HepG2 (cell line): ENCODE data around the gene ARHGEF40. TPM values are rescaled to one million over a fixed set of nuclear protein-coding genes. Genes with fewer than 3 reads are reported as not detected.

ENCODE experiments used
- ARNTL ChIP-seq: sonication (generic); formaldehyde crosslinking; IDR thresholded peaks from 2 replicates; pipeline ENCODE4 v1.4.0; 2020; ENCODE audit warnings: mild to moderate bottlenecking, missing genetic modification reagents
- BORCS8-MEF2B ChIP-seq: sonication (generic); formaldehyde crosslinking; IDR thresholded peaks from 2 replicates; pipeline ENCODE4 v1.8.0; 2022; ENCODE audit warnings: mild to moderate bottlenecking, missing genetic modification reagents
- EZH2 ChIP-seq: conservative IDR thresholded peaks from 2 replicates; pipeline ENCODE4 v1.6.1; 2012; ENCODE audit warnings: mild to moderate bottlenecking, low read depth, low read length, moderate library complexity
- FOXC1 ChIP-seq: sonication (generic); formaldehyde crosslinking; IDR thresholded peaks from 2 replicates; pipeline ENCODE4 v1.8.0; 2022; ENCODE audit warnings: mild to moderate bottlenecking, missing genetic modification reagents, borderline replicate concordance
- HNF4A ChIP-seq: sonication (generic); formaldehyde crosslinking; IDR thresholded peaks from 2 replicates; pipeline ENCODE4 v1.4.0; 2020; ENCODE audit warnings: missing genetic modification reagents
- MAF1 ChIP-seq: sonication (generic); formaldehyde crosslinking; IDR thresholded peaks from 2 replicates; pipeline ENCODE4 v1.5.0; 2020; ENCODE audit warnings: missing genetic modification reagents, borderline replicate concordance
- MTA3 ChIP-seq: sonication (generic); formaldehyde crosslinking; IDR thresholded peaks from 2 replicates; pipeline ENCODE4 v1.4.0; 2020; ENCODE audit warnings: missing genetic modification reagents
- NONO ChIP-seq, 2 experiments: fragments of 450-650 bp in 1 of 2; sonication (generic) in 1 of 2; formaldehyde crosslinking in 1 of 2; IDR thresholded peaks in 1 of 2; conservative IDR thresholded peaks in 1 of 2; 2 replicates each; pipeline versions ENCODE4 v1.6.1 to v1.8.0; 2017 to 2022; ENCODE audit warnings: mild to moderate bottlenecking in 1 of 2, missing genetic modification reagents in 1 of 2, moderate library complexity in 1 of 2
- POLR2AphosphoS5 ChIP-seq: IDR thresholded peaks from 2 replicates; pipeline ENCODE4 v1.6.1; 2012; ENCODE audit warnings: low read depth, low read length
- SMAD1 ChIP-seq: sonication (generic); formaldehyde crosslinking; IDR thresholded peaks from 2 replicates; pipeline ENCODE4 v1.4.0; 2020; ENCODE audit warnings: missing genetic modification reagents, low read depth, mild to moderate bottlenecking, borderline replicate concordance
- SMARCC2 ChIP-seq: fragments of 450-650 bp; IDR thresholded peaks from 2 replicates; pipeline ENCODE4 v1.6.1; 2017; ENCODE audit warnings: antibody characterized with exemption, mild to moderate bottlenecking
- SNRNP70 ChIP-seq: fragments of 200-400 bp; formaldehyde crosslinking; IDR thresholded peaks from 2 replicates; pipeline ENCODE4 v1.6.1; 2017; ENCODE audit warnings: mild to moderate bottlenecking, low read depth, low read length, moderate library complexity
- ZFAT ChIP-seq: sonication (generic); formaldehyde crosslinking; conservative IDR thresholded peaks from 2 replicates; pipeline ENCODE4 v1.8.1; 2023; ENCODE audit warnings: missing genetic modification reagents, inconsistent platforms
- ZKSCAN8 ChIP-seq: IDR thresholded peaks from 2 replicates; pipeline ENCODE4 v1.6.1; 2016; ENCODE audit warnings: borderline replicate concordance, missing genetic modification reagents, missing compliant biosample characterization
- ZNF234 ChIP-seq: sonication (generic); formaldehyde crosslinking; conservative IDR thresholded peaks from 2 replicates; pipeline ENCODE4 v1.5.1; 2020; ENCODE audit warnings: mild to moderate bottlenecking, missing genetic modification reagents
- ZNF350 ChIP-seq: sonication (generic); formaldehyde crosslinking; IDR thresholded peaks from 2 replicates; pipeline ENCODE4 v1.4.0; 2020; ENCODE audit warnings: mild to moderate bottlenecking, low read depth, missing genetic modification reagents, borderline replicate concordance
- ZNF431 ChIP-seq: sonication (generic); formaldehyde crosslinking; IDR thresholded peaks from 2 replicates; pipeline ENCODE4 v1.9.0; 2022; ENCODE audit warnings: missing genetic modification reagents, low read depth, mild to moderate bottlenecking, borderline replicate concordance
- polyA plus RNA-seq, 8 experiments: library from polyadenylated mRNA; depleted of rRNA in 3 of 8; stranded (reverse) in 7 of 8; unstranded in 1 of 8; fragments of >200 nt; fragmentation: Illumina TruSeq in 4 of 8; extraction: Trizol in 4 of 8; gene quantifications; 2 replicates each; pipeline versions ENCODE4 v1.2.1 to v1.2.3, GENCODE V29; 2011 to 2016; ENCODE audit warnings: low read depth in 4 of 8, missing spikeins in 1 of 8, mixed read lengths in 1 of 8; ENCODE audit not compliant: insufficient read depth in 1 of 8
- total RNA-seq, 5 experiments: library from RNA; depleted of rRNA; stranded (reverse); fragments of >200 nt; fragmentation: Illumina TruSeq; extraction: Trizol; gene quantifications; 2 replicates each; pipeline ENCODE4 v1.2.3, GENCODE V29; 2016; ENCODE audit warnings: low read depth in 1 of 5
- TF ChIP-seq, protein P1 (sequence below), 2 experiments: sonication (generic) in 1 of 2; formaldehyde crosslinking in 1 of 2; IDR thresholded peaks; 2 replicates each; pipeline versions ENCODE4 v1.4.0 to v1.6.1; 2016 to 2020; ENCODE audit warnings: borderline replicate concordance in 1 of 2, low read depth in 1 of 2, mild to moderate bottlenecking in 1 of 2, missing genetic modification reagents in 1 of 2
- TF ChIP-seq, protein P2 (sequence below): sonication (generic); formaldehyde crosslinking; IDR thresholded peaks from 2 replicates; pipeline ENCODE4 v1.8.0; 2022; ENCODE audit warnings: missing genetic modification reagents, mild to moderate bottlenecking, inconsistent platforms, borderline replicate concordance
- TF ChIP-seq, protein P3 (sequence below): sonication (generic); formaldehyde crosslinking; IDR thresholded peaks from 2 replicates; pipeline ENCODE4 v1.4.0; 2020; ENCODE audit warnings: missing genetic modification reagents, borderline replicate concordance

ARHGEF40 gene
- total and polyA plus RNA-seq, 2 of the 13 experiments (the other 11 are each of a cell fraction or from before 2014, with no cell fraction given) = 28.1 to 78.1 TPM

DNA sequence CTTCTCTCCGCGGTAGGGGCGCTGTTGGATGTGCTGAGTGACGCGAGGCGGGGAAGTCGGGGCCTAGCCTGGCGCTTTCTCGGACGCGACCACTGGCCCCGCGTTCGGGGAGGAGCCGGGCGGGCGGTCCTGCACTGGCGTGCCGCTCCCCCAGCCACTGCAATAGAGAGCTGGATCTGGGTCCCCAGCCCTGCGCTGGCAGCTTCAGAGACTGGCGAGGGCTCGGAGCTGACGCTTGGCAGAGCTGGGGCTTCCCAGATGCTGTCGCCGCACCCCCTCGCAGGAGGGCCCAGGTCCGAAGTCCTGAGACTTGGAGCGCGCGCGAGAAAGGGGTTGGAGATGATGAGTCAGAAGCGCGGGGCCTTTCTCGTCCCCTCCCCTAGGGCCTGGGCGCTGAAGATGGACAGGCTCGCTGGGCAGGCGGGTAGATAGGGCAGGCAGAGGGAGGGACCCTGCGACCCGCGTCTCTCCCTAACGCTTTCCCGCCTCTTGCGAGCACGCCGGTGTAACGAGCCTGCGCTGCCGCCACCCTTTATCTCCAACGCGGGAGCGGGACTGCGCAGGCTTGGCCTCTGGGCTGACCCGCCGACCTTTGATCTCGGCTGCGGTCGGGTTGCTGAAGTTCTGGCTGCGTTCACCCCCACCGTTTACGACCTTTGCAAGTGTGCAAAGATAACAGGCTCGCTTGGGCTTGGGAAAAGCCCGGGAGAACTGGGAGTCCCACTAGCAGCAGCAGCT lies 33.8 kb downstream of the ARHGEF40 start (continued):
- TF ChIP-seq SMARCC2 (no peak), ZNF234 (CRISPR knock-in tag) (no peak; the same call in none of the 2 replicates), BORCS8-MEF2B (CRISPR knock-in tag) (peak; percentile 100), EZH2 (no peak), ZNF431 (peak; percentile 98), SNRNP70 (no peak), FOXC1 (CRISPR knock-in tag) (peak; percentile 98; the same call in 1 of the 2 replicates), ARNTL (CRISPR knock-in tag) (peak; percentile 88; the same call in 1 of the 2 replicates), SMAD1 (peak; percentile 98), NONO (IDR thresholded peaks at IDR 0.05) (no peak; the same call in 1 of the 2 replicates), NONO (CRISPR knock-in tag; conservative IDR thresholded peaks at IDR 0.05) (peak; percentile 97), ZFAT (CRISPR knock-in tag) (0 out of 2 replicates have a peak, but pooled peaks have one; percentile 64), ZKSCAN8 (peak; percentile 61), MTA3 (CRISPR knock-in tag) (0 out of 2 replicates have a peak, but pooled peaks have one; percentile 70), POLR2AphosphoS5 (peak; percentile 83), HNF4A (CRISPR knock-in tag) (peak; percentile 99), ZNF350 (peak; percentile 99; the same call in 1 of the 2 replicates), MAF1 (0 out of 2 replicates have a peak, but pooled peaks have one; percentile 66)
- TF ChIP-seq, protein P1, sequence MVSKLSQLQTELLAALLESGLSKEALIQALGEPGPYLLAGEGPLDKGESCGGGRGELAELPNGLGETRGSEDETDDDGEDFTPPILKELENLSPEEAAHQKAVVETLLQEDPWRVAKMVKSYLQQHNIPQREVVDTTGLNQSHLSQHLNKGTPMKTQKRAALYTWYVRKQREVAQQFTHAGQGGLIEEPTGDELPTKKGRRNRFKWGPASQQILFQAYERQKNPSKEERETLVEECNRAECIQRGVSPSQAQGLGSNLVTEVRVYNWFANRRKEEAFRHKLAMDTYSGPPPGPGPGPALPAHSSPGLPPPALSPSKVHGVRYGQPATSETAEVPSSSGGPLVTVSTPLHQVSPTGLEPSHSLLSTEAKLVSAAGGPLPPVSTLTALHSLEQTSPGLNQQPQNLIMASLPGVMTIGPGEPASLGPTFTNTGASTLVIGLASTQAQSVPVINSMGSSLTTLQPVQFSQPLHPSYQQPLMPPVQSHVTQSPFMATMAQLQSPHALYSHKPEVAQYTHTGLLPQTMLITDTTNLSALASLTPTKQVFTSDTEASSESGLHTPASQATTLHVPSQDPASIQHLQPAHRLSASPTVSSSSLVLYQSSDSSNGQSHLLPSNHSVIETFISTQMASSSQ (IDR thresholded peaks at IDR 0.05; ENCODE audit: low read depth) = peak; percentile 19; the same call in 1 of the 2 replicates
- TF ChIP-seq, protein P1 (CRISPR knock-in tag; IDR thresholded peaks at IDR 0.05; ENCODE audit: borderline replicate concordance) = peak; percentile 88
- TF ChIP-seq, protein P2, sequence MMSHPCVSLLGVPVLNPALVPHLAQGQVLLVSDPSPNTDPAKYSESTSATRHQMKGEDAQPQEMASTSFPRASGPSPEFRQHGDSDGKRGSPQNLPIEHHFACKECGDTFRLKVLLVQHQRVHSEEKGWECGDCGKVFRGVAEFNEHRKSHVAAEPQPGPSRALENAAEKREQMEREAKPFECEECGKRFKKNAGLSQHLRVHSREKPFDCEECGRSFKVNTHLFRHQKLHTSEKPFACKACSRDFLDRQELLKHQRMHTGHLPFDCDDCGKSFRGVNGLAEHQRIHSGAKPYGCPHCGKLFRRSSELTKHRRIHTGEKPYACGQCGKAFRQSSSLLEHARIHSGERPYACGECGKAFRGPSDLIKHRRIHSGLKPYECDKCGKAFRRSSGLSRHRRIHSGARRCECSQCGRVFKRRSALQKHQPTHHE = peak; percentile 99
- TF ChIP-seq, protein P3, sequence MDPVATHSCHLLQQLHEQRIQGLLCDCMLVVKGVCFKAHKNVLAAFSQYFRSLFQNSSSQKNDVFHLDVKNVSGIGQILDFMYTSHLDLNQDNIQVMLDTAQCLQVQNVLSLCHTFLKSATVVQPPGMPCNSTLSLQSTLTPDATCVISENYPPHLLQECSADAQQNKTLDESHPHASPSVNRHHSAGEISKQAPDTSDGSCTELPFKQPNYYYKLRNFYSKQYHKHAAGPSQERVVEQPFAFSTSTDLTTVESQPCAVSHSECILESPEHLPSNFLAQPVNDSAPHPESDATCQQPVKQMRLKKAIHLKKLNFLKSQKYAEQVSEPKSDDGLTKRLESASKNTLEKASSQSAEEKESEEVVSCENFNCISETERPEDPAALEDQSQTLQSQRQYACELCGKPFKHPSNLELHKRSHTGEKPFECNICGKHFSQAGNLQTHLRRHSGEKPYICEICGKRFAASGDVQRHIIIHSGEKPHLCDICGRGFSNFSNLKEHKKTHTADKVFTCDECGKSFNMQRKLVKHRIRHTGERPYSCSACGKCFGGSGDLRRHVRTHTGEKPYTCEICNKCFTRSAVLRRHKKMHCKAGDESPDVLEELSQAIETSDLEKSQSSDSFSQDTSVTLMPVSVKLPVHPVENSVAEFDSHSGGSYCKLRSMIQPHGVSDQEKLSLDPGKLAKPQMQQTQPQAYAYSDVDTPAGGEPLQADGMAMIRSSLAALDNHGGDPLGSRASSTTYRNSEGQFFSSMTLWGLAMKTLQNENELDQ = peak; percentile 44; the same call in 1 of the 2 replicates
